ENCODE measurements around the gene KRABD2.
A peak's percentile ranks its signal among the peaks of the same experiment; 100 is the strongest.

KRABD2 gene

DNA sequence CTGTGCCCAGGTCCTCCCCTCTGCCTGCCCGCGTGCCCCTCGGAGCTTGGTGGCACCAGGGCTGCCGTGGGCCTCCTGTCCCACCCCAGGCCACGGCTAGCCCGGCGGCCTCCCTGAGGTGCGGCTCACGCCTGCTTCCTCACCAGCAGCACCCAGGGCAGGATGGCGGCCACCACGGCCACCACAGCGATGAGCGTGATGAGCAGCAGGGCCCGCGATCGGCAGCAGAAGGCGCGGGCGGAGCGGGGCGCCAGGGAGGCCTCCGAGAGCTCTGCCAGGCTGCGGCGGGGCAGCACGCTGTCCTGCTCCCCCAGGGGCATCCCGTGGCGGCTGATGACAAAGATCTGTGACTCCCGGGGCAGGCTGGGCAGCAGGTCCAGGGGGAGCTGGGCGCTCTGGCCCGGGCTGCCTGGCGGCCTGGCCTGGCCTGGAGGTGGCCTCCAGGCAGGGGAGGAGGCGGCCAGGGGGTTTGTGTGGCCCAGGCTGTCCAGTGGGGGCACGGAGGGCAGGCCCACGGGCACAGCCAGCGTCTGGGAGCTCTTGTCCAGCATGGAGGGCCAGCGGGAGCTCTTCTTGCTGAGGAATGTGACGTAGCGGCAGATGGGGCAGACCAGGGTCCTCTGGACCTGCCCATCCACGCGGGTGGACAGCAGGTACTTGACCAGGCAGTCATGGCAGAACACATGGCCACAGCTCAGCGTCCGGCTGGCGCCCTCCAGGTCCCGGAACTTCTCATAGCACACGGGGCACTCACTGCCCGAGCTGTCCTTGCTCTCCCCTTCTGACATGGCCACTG, 16.4 kb upstream of the KRABD2 start:
- Histone ChIP-seq H3K36me3 (ENCODE audit: control insufficient read depth, insufficient read depth, low read length) (no peaks in the 10 kb centered on the region), H3K4me3 (ENCODE audit: low read length) (no peak overlapping the region), H3K4me1 (ENCODE audit: control insufficient read depth, insufficient read depth, low read length) (no peaks in the 10 kb centered on the region), H3K9me3 (ENCODE audit: control insufficient read depth, low read depth, low read length) (no peaks in the 10 kb centered on the region), H3K27ac (ENCODE audit: low read length) (no peak overlapping the region), H3K27me3 (ENCODE audit: control insufficient read depth, insufficient read depth, low read length) (peaks cover 49% of the 10 kb centered on the region)
- no CpG with 5 or more reads among the region's 46 CpGs for WGBS (ENCODE audit: insufficient coverage, low lambda C conversion rate)
- no peak for DNase-seq

DNA sequence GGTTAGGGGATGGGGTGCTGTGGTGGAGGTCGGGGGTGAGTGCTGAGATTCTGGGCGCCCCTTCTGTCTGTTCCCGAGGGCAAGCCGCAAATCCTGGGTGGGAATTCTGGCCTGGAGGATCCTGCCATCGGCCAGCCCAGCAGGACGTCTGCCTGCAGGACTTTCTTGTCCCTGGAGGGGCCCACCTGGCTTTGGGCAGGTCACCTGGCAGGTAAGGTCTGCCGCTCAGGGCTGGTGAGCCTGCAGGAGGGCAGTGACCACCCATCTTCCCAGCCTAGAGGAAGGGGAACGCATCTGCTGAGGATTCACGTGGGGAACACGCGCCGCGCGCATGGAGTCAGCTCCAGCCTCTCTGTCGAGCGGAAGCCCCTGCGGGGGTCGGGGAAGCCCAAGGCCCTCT, 15.8 kb upstream of the KRABD2 start:
- H3K4me3 ChIP-seq (ENCODE audit: low read length) = no peak overlapping the region
- H3K9me3 ChIP-seq (ENCODE audit: control insufficient read depth, low read depth, low read length) = no peaks in the 10 kb centered on the region
- H3K4me1 ChIP-seq (ENCODE audit: control insufficient read depth, insufficient read depth, low read length) = no peaks in the 10 kb centered on the region
- H3K27me3 ChIP-seq (ENCODE audit: control insufficient read depth, insufficient read depth, low read length) = peaks cover 44% of the 10 kb centered on the region
- H3K27ac ChIP-seq (ENCODE audit: low read length) = no peak overlapping the region
- WGBS (ENCODE audit: insufficient coverage, low lambda C conversion rate) = no CpG with 5 or more reads among the region's 18 CpGs
- H3K36me3 ChIP-seq (ENCODE audit: control insufficient read depth, insufficient read depth, low read length) = no peaks in the 10 kb centered on the region
- DNase-seq = no peak

DNA sequence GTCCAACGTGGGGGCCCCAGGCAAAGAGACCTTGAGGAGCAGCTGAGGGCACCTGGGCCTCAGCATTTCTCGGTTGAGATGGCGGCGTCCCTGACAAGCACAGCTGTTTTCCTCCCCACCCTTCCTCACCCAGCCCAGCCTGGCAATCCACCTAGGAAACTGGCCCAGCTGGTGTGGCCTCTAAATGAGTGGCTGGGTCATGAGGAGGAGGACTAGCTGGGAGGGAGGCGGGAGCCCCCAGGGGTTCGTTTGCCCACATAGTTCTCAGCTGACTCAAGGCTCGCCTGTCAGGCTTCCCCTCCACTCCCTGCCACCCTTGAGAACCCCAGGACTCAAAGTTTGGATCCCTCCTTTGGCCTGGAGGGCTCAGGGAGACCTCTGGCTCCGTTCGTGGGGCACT, 15.2 kb upstream of the KRABD2 start:
- H3K27ac ChIP-seq (ENCODE audit: low read length) = no peak overlapping the region
- H3K4me1 ChIP-seq (ENCODE audit: control insufficient read depth, insufficient read depth, low read length) = no peaks in the 10 kb centered on the region
- H3K9me3 ChIP-seq (ENCODE audit: control insufficient read depth, low read depth, low read length) = no peaks in the 10 kb centered on the region
- H3K27me3 ChIP-seq (ENCODE audit: control insufficient read depth, insufficient read depth, low read length) = peaks cover 41% of the 10 kb centered on the region
- H3K4me3 ChIP-seq (ENCODE audit: low read length) = no peak overlapping the region
- no peaks in the 10 kb centered on the region for H3K36me3 ChIP-seq (ENCODE audit: control insufficient read depth, insufficient read depth, low read length)
- no peak for DNase-seq
- WGBS (ENCODE audit: insufficient coverage, low lambda C conversion rate) = no CpG with 5 or more reads among the region's 9 CpGs

DNA sequence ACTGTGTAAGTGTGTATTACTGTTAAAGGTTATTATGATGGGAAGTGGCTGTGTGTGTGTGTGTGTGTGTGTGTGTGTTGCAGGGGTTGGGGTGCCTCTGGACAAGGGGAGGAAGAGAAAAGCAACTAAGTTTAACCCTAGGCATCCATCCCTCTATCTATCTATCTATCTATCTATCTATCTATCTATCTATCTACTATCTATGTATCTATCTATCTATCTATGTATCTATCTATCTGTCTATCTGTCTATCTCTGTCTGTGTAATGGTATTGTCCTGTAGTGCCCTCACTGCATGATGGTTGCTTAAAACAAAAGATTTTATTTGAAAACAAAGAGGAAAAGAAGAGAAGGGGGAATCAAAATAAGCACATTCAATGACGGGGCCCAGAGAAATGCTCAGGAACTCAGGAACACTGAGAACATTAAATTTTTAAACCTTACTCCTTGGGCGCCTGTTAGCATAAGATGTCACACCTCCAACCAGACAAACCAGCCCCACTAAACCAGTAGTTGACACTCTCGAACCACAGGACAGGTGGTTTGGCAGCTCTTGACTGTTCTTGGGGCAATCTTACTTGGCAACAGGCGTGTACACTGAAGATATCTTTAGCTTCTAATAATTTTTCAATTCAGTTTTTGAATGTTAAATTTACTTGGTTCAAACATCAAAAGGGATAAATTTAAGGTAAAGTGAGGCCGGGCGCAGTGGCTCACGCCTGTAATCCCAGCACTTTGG, 11.6 kb upstream of the KRABD2 start:
- Histone ChIP-seq H3K27ac (ENCODE audit: low read length) (no peak overlapping the region), H3K9me3 (ENCODE audit: control insufficient read depth, low read depth, low read length) (no peaks in the 10 kb centered on the region), H3K4me3 (ENCODE audit: low read length) (no peak overlapping the region), H3K36me3 (ENCODE audit: control insufficient read depth, insufficient read depth, low read length) (no peaks in the 10 kb centered on the region), H3K27me3 (ENCODE audit: control insufficient read depth, insufficient read depth, low read length) (peaks cover 13% of the 10 kb centered on the region), H3K4me1 (ENCODE audit: control insufficient read depth, insufficient read depth, low read length) (peaks cover 5% of the 10 kb centered on the region)
- DNase-seq = no peak
- WGBS (ENCODE audit: insufficient coverage, low lambda C conversion rate) = no CpG with 5 or more reads among the region's 7 CpGs

DNA sequence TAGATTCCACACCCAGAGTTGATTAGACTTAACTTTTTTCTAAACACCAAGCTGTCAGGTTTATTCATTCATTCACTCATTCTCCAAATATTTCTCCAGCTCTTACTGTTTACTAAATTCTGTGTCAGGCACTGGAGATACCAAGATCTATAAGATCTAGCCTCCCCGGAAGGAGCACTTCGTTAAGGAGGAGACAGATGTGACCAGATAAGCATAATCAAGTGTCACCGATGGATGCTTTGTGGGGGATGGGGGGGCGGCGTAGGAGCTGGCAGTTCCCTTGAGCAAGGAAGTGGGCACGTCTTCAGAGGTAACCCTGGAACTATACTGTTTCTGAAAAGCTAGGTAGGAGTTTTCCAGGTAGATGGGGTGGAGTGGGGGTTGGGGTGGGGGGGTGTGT, 10.3 kb upstream of the KRABD2 start:
- no CpG with 5 or more reads among the region's 6 CpGs for WGBS (ENCODE audit: insufficient coverage, low lambda C conversion rate)
- peaks cover 7% of the 10 kb centered on the region for H3K4me1 ChIP-seq (ENCODE audit: control insufficient read depth, insufficient read depth, low read length)
- no peak for DNase-seq
- H3K27ac ChIP-seq (ENCODE audit: low read length) = no peak overlapping the region
- H3K36me3 ChIP-seq (ENCODE audit: control insufficient read depth, insufficient read depth, low read length) = peaks cover under 1% of the 10 kb centered on the region
- H3K27me3 ChIP-seq (ENCODE audit: control insufficient read depth, insufficient read depth, low read length) = peaks cover 4% of the 10 kb centered on the region
- H3K9me3 ChIP-seq (ENCODE audit: control insufficient read depth, low read depth, low read length) = no peaks in the 10 kb centered on the region
- H3K4me3 ChIP-seq (ENCODE audit: low read length) = no peak overlapping the region

DNA sequence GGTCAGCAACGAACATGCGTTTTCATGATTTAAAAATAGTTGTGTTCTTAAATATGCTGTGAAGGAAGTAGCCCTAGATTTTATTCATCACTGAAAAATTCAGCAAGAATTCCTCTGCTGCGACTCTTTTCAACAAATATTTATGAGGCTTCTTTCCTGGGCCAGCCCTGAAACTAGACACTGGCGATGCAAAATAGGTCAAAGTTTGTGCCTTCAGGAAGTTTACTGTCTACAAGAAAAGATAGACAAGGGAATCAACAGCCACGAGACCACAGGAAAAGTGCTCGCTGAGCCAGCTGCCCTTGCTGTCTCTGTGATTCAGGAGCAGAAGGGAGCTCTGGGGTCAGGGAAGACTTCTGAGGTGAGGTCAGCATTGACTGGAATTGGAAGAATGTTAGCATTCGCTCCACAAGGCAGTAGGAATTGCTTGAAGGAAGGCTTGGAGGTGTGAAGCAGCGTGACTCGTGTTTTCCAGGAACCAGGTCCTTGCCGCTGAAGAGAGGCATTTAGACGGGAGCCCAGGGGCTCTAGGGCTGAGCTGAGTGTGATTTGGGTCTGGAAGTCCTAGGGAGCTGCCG, 8.4 kb upstream of the KRABD2 start:
- no peak overlapping the region for H3K27ac ChIP-seq (ENCODE audit: low read length)
- H3K4me1 ChIP-seq (ENCODE audit: control insufficient read depth, insufficient read depth, low read length) = peaks cover 21% of the 10 kb centered on the region
- no peaks in the 10 kb centered on the region for H3K9me3 ChIP-seq (ENCODE audit: control insufficient read depth, low read depth, low read length)
- H3K27me3 ChIP-seq (ENCODE audit: control insufficient read depth, insufficient read depth, low read length) = no peaks in the 10 kb centered on the region
- no peak overlapping the region for H3K4me3 ChIP-seq (ENCODE audit: low read length)
- 82% methylated on average over 4 of the region's 12 CpGs for WGBS (ENCODE audit: insufficient coverage, low lambda C conversion rate)
- H3K36me3 ChIP-seq (ENCODE audit: control insufficient read depth, insufficient read depth, low read length) = peaks cover 20% of the 10 kb centered on the region
- DNase-seq = no peak

DNA sequence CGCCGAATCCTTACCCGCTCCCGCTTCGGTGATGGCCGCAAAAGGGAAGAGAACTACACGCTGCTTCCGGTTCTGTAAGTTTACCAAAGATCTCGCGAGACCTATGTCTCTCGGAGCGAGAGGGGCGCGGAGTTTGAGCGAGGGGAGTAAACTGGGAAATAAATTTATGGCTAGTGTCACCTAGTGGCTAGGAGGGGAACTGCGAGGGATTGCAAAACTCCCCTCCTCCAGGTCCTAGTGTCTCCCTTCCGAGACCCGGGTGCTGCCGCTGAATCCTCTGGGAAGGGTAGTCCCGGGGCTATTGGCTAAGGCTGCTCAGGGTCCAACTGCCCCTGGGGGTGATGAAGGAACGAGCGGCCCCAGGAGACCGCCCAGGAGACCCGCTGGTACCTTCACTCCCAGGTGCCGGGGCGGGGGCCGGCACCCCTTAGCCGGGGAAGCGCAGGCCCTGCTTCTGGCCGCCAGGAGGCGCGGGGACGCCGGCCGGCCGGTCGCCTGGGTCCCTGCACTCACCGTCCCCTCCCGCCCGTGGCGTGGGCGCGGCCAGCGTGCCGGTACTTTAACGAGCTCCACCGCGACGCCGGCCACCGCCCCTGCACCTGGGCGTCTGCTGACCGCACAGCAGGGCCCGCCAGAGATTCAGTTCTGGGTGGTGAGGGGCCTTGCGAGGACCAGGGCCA, 6.8 kb upstream of the KRABD2 start, which contains the start of gene RPL26:
RPL26 (minus strand) TSS at position 51 of the 680 bp plus-strand sequence. CDS start 883 bp downstream, outside the sequence.
- Histone ChIP-seq H3K27ac (ENCODE audit: low read length) (peak within 1 kb of the TSS; percentile 93), H3K27me3 (ENCODE audit: control insufficient read depth, insufficient read depth, low read length) (no peaks in the 10 kb centered on the region), H3K36me3 (ENCODE audit: control insufficient read depth, insufficient read depth, low read length) (peaks cover 36% of the 10 kb centered on the region), H3K4me3 (ENCODE audit: low read length) (peak within 1 kb of the TSS; percentile 90), H3K4me1 (ENCODE audit: control insufficient read depth, insufficient read depth, low read length) (peaks cover 21% of the 10 kb centered on the region), H3K9me3 (ENCODE audit: control insufficient read depth, low read depth, low read length) (no peaks in the 10 kb centered on the region)
- DNase-seq = peak; percentile 97 to 99
- WGBS (ENCODE audit: insufficient coverage, low lambda C conversion rate) = no CpG with 5 or more reads among the region's 55 CpGs

DNA sequence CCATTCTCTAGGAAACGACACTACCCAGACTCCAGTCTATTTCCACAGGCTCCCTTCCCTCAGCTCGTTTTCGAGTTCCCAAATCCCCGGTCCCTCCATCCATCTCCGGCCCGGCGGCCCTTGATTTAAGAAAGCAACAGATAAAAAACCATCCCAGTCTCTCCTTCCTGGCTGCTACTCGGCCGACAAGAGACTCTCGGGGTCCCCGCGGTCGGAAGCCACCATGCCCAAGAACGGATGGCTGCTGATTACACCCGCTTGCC, 6.3 kb upstream of the KRABD2 start:
- Histone ChIP-seq H3K36me3 (ENCODE audit: control insufficient read depth, insufficient read depth, low read length) (peaks cover 40% of the 10 kb centered on the region), H3K27me3 (ENCODE audit: control insufficient read depth, insufficient read depth, low read length) (no peaks in the 10 kb centered on the region), H3K4me3 (ENCODE audit: low read length) (peak overlapping the region; percentile 90), H3K4me1 (ENCODE audit: control insufficient read depth, insufficient read depth, low read length) (peaks cover 21% of the 10 kb centered on the region), H3K27ac (ENCODE audit: low read length) (peak overlapping the region; percentile 52), H3K9me3 (ENCODE audit: control insufficient read depth, low read depth, low read length) (no peaks in the 10 kb centered on the region)
- no peak for DNase-seq
- 0% methylated on average over 6 of the region's 15 CpGs for WGBS (ENCODE audit: insufficient coverage, low lambda C conversion rate)

DNA sequence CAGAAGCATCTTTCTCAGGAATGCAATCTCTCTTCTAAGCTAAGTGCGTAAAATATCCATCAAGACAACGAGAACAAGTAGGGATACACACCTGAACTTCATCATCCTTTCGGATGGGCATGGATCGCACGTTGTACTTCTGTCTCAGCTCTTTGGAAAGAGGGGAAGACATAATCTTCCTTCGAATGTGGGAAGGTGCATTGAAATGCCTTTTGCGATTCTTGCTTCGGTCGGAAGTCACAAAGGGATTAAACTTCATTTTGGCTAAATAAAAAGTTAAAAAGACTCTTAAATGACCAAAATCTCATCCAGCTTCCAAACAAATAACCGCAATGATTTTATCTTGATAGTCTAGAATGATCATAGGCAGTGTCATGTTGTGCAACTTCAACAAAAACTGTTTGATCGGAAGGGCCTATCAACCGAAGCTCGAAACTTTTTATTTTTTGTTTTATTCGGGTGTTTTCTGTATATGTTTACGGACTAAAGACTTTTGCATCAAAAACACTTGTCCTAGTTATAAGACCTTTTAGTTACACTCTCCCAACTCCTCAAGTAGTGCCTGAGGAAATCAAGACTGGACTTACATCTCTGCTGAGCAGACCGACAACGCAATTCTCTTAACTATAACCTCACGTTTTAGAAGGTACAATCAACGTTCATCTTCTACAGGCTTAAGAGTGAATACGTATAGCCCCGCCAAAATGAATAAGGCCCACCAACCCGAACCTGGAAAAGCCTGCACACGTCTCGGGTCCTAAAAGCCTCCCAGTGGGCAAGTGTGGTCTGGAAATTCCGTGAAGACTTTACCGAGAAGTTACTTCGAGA, 5.8 kb upstream of the KRABD2 start:
- DNase-seq = no peak
- peaks cover 21% of the 10 kb centered on the region for H3K4me1 ChIP-seq (ENCODE audit: control insufficient read depth, insufficient read depth, low read length)
- H3K9me3 ChIP-seq (ENCODE audit: control insufficient read depth, low read depth, low read length) = no peaks in the 10 kb centered on the region
- H3K27me3 ChIP-seq (ENCODE audit: control insufficient read depth, insufficient read depth, low read length) = no peaks in the 10 kb centered on the region
- 14% methylated on average over 7 of the region's 27 CpGs for WGBS (ENCODE audit: insufficient coverage, low lambda C conversion rate)
- peaks cover 46% of the 10 kb centered on the region for H3K36me3 ChIP-seq (ENCODE audit: control insufficient read depth, insufficient read depth, low read length)
- H3K27ac ChIP-seq (ENCODE audit: low read length) = peak overlapping the region; percentile 52
- H3K4me3 ChIP-seq (ENCODE audit: low read length) = peak overlapping the region; percentile 90

DNA sequence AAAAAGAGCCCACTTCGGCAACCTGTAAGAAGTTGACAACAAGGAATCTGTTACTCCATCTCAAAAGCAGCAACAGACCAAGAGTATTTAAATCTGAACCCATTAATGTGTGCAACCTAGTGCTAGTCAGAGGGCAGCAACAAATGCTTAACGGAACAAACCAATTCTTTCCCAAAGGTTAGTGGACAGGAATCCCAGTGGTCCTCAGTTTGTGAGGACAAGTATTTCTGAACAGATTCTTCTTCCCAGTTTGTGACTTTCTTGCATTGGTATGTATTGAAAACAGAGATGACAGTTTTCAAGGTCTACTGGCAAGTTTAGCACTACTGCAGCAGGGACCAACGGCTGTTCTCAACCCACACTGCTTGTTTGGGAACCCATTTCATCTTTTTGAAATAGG, 3.5 kb upstream of the KRABD2 start:
- no peaks in the 10 kb centered on the region for H3K9me3 ChIP-seq (ENCODE audit: control insufficient read depth, low read depth, low read length)
- no peak overlapping the region for H3K4me3 ChIP-seq (ENCODE audit: low read length)
- peaks cover 24% of the 10 kb centered on the region for H3K4me1 ChIP-seq (ENCODE audit: control insufficient read depth, insufficient read depth, low read length)
- no peak for DNase-seq
- H3K36me3 ChIP-seq (ENCODE audit: control insufficient read depth, insufficient read depth, low read length) = peaks cover 48% of the 10 kb centered on the region
- no CpG with 5 or more reads among the region's 3 CpGs for WGBS (ENCODE audit: insufficient coverage, low lambda C conversion rate)
- no peak overlapping the region for H3K27ac ChIP-seq (ENCODE audit: low read length)
- no peaks in the 10 kb centered on the region for H3K27me3 ChIP-seq (ENCODE audit: control insufficient read depth, insufficient read depth, low read length)
